HL-60 (cell line): ENCODE results near the gene MFAP2.
"Not testable (repeated sequence)": the region's sequence is repeated elsewhere in the genome, so short reads cannot be mapped to it uniquely, and the experiment has no call there.

Experiments used
- DNase-seq, 2 experiments: peaks; one replicate each; pipeline ENCODE4 v3.0.0-alpha.2; 2010 to 2020; ENCODE audit warnings: low read depth in 1 of 2, low spot score in 1 of 2
- H3K27ac ChIP-seq: fragments of 250-450 bp; sonication (Bioruptor Pico); replicated peaks from 2 replicates; pipeline ENCODE4 v1.5.1; 2020; ENCODE audit warnings: mild to moderate bottlenecking, moderate library complexity
- H3K27me3 ChIP-seq: fragments of 250-450 bp; sonication (Bioruptor Pico); 2 replicates; pipeline ENCODE4 v1.5.1; 2021; ENCODE audit warnings: mild to moderate bottlenecking, moderate library complexity; ENCODE audit not compliant: insufficient read depth, poor library complexity, severe bottlenecking
- H3K4me3 ChIP-seq: replicated peaks from 2 replicates; pipeline ENCODE4 v1.5.1; 2011; ENCODE audit warnings: mild to moderate bottlenecking, control low read depth, low read length; ENCODE audit not compliant: insufficient read depth
- GABPA ChIP-seq: IDR thresholded peaks from 2 replicates; pipeline ENCODE4 v1.6.1; 2012; ENCODE audit warnings: low read depth
- POLR2AphosphoS5 ChIP-seq: IDR thresholded peaks from 2 replicates; pipeline ENCODE4 v1.6.1; 2012; ENCODE audit warnings: low read depth
- SPI1 ChIP-seq: IDR thresholded peaks from 2 replicates; pipeline ENCODE4 v1.6.1; 2012; ENCODE audit warnings: low read depth, mild to moderate bottlenecking, borderline replicate concordance
- TF ChIP-seq, protein P1 (sequence below): IDR thresholded peaks from one replicate; pipeline ENCODE4 v1.5.1; 2011; ENCODE audit warnings: low read length, control low read depth, inconsistent platforms; ENCODE audit not compliant: insufficient read depth
- TF ChIP-seq, protein P2 (sequence below): IDR thresholded peaks from 2 replicates; pipeline ENCODE4 v1.6.1; 2012; ENCODE audit warnings: low read depth; ENCODE audit not compliant: insufficient replicate concordance

MFAP2 gene

DNA sequence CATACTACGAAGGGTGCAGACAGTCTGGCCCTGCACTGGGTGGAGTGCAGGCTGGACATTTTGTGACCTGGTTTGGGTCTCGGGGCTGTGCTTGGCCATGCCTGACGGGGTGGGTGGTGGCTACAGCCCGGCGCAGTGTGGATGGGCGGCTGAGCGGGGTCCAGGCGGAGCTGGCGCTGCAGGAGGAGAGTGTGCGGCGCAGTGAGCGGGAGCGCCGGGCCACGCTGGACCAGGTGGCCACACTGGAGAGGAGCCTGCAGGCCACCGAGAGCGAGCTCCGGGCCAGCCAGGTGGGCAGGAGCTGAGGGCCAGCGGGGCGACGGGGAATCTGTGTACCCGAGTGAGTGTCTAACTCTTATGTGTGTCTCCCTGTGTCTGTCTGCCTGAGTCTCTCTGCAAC, 14.1 kb downstream of the MFAP2 start:
- H3K27me3 ChIP-seq, result no peaks in the 10 kb centered on the region
- DNase-seq, result no peak
- H3K27ac ChIP-seq, result no peak overlapping the region
- H3K4me3 ChIP-seq, result no peak overlapping the region
- TF ChIP-seq, protein P1, sequence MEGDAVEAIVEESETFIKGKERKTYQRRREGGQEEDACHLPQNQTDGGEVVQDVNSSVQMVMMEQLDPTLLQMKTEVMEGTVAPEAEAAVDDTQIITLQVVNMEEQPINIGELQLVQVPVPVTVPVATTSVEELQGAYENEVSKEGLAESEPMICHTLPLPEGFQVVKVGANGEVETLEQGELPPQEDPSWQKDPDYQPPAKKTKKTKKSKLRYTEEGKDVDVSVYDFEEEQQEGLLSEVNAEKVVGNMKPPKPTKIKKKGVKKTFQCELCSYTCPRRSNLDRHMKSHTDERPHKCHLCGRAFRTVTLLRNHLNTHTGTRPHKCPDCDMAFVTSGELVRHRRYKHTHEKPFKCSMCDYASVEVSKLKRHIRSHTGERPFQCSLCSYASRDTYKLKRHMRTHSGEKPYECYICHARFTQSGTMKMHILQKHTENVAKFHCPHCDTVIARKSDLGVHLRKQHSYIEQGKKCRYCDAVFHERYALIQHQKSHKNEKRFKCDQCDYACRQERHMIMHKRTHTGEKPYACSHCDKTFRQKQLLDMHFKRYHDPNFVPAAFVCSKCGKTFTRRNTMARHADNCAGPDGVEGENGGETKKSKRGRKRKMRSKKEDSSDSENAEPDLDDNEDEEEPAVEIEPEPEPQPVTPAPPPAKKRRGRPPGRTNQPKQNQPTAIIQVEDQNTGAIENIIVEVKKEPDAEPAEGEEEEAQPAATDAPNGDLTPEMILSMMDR, result no peak
- no peak for TF ChIP-seq GABPA
- no peak for TF ChIP-seq POLR2AphosphoS5
- TF ChIP-seq, protein P2, sequence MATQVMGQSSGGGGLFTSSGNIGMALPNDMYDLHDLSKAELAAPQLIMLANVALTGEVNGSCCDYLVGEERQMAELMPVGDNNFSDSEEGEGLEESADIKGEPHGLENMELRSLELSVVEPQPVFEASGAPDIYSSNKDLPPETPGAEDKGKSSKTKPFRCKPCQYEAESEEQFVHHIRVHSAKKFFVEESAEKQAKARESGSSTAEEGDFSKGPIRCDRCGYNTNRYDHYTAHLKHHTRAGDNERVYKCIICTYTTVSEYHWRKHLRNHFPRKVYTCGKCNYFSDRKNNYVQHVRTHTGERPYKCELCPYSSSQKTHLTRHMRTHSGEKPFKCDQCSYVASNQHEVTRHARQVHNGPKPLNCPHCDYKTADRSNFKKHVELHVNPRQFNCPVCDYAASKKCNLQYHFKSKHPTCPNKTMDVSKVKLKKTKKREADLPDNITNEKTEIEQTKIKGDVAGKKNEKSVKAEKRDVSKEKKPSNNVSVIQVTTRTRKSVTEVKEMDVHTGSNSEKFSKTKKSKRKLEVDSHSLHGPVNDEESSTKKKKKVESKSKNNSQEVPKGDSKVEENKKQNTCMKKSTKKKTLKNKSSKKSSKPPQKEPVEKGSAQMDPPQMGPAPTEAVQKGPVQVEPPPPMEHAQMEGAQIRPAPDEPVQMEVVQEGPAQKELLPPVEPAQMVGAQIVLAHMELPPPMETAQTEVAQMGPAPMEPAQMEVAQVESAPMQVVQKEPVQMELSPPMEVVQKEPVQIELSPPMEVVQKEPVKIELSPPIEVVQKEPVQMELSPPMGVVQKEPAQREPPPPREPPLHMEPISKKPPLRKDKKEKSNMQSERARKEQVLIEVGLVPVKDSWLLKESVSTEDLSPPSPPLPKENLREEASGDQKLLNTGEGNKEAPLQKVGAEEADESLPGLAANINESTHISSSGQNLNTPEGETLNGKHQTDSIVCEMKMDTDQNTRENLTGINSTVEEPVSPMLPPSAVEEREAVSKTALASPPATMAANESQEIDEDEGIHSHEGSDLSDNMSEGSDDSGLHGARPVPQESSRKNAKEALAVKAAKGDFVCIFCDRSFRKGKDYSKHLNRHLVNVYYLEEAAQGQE, result no peak
- no peak for TF ChIP-seq SPI1

DNA sequence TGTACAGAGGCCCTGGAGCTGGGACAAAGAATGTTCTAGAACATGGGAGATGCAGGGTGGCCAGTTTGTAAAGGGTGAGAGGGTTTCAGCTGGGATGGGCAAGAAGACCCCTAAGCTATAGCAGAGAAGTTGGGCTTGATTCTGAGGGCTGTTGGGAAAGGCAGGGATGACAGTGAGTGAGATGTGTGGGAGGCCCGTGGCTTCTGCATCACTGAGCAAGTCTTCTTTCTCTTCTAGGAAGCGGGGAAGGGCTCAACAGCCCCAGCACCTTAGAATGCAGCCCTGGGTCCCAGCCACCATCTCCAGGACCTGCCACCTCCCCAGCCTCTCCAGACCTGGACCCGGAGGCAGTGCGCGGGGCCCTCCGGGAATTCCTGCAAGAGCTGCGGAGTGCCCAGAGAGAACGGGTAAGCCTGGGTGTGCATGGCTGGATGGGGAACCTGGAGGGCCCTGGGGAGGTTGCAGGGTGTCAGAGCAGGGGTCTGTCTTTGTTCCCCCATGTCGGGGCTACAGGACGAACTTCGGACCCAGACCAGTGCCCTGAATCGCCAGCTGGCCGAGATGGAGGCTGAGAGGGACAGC, 14.8 kb downstream of the MFAP2 start:
- DNase-seq, result no peak
- no peak for TF ChIP-seq GABPA
- no peak for TF ChIP-seq SPI1
- TF ChIP-seq, protein P2, result no peak
- Histone ChIP-seq H3K4me3 (no peak overlapping the region), H3K27me3 (no peaks in the 10 kb centered on the region), H3K27ac (no peak overlapping the region)

DNA sequence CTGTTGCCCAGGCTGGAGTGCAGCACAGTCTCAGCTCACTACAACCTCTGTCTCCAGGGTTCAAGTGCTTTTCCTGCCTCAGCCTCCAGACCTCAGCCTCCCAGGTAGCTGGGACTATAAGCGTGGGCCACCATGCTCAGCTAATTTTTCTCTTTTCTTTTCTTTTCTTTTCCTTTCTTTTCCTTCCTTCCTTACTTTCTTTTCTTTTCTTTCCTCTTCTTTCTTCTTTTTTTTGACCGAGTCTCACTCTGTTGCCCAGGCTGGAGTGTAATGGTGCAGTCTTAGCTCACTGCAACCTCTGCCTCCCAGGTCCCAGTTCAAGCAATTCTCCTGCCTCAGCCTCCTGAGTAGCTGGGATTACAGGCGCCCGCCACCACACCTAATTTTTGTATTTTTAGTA, 16.3 kb downstream of the MFAP2 start:
- H3K27ac ChIP-seq, H3K27me3 ChIP-seq, H3K4me3 ChIP-seq, DNase-seq: not testable (repeated sequence)

DNA sequence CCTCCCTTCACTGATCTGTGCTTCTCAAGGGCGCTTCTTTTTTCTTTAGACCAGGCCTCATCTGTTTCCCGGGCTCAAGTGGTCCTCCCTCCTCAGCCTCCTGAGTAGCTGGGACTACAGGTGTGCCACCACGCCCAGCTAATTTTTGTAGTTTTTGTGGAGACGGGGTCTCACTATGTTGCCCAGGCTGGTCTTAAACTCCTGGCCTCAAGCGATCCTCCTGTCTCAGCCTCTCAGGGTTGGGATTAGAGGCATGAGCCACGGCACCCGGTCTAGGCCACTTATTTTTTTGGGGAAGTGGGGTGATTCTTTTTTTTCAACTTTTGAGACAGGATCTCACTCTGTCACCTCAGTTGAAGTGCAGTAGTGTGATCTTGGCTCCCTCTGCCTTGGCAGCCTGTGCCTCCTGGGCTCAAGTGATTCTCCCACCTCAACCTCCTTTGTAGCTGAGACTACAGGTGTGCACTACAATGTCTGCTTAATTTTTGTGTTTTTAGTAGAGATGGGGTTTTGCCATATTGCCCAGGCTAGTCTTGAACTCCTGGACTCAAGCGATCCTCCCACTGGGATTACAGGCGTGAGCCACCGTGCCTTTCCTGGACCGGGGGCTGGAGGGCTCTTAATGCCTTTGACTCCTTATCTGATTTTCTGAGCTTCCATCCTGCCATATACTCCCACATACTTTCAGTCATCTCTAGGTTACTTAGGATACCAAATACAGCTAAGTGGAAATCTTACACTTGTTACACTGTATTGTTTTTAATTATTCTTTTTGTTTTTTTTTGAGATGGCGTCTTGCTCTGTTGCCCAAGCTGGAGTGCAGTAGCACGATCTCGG, 18.9 kb downstream of the MFAP2 start:
- 0 out of 2 replicates have a peak, but pooled peaks have one; percentile 35 for TF ChIP-seq SPI1
- TF ChIP-seq, protein P1, result no peak
- H3K4me3 ChIP-seq, result no peak overlapping the region
- no peak overlapping the region for H3K27ac ChIP-seq
- DNase-seq, result no peak
- H3K27me3 ChIP-seq, result no peaks in the 10 kb centered on the region
